ENCODE data around the gene FANCM. TPM values are rescaled to one million over a fixed set of nuclear protein-coding genes. Genes with fewer than 3 reads are reported as not detected.

Gene FANCM
- total and polyA plus RNA-seq, 2 donors (not counting 3 experiments of a cell fraction or from before 2014, with no cell fraction given) = 2.2 to 13.7 TPM

- no peak overlapping the region for H2AFZ ChIP-seq (ENCODE audit: low read depth, low read length)
Measured at GRCh38 chr14:45181806-45182205, 46.1 kb downstream of the FANCM start.

More at GRCh38 chr14:45181806-45182205, 46.1 kb downstream of the FANCM start:
- TF ChIP-seq FOS (IDR thresholded peaks at IDR 0.05; ENCODE audit: borderline replicate concordance, insufficient read depth, low read length) = no peak
- no peak for TF ChIP-seq EZH2 (IDR thresholded peaks at IDR 0.05; ENCODE audit: borderline replicate concordance, low read depth, low read length, severe bottlenecking)
- no peak for TF ChIP-seq JUN (IDR thresholded peaks at IDR 0.05; ENCODE audit: borderline replicate concordance, insufficient read depth, insufficient read length, low read depth)
- no peak for TF ChIP-seq MAX (IDR thresholded peaks at IDR 0.05; ENCODE audit: insufficient read depth, insufficient read length)
- no peak for TF ChIP-seq POLR2AphosphoS5 (IDR thresholded peaks at IDR 0.05; ENCODE audit: insufficient read depth, low read depth, low read length)
- no peak for TF ChIP-seq CTCF (IDR thresholded peaks at IDR 0.05; ENCODE audit: extremely low read depth in 1 of 2, insufficient read depth in 1 of 2, low read depth in 1 of 2, low read length in 2 of 2)
- TF ChIP-seq MYC (IDR thresholded peaks at IDR 0.05; ENCODE audit: low read depth, low read length) = no peak
- no peak for TF ChIP-seq POLR2A (IDR thresholded peaks at IDR 0.05; ENCODE audit: low read depth, low read length)
- no peak for TF ChIP-seq GATA2 (IDR thresholded peaks at IDR 0.05; ENCODE audit: insufficient read depth, insufficient read length, low read depth, low read length)
- FAIRE-seq (no peak), DNase-seq (ENCODE audit: low read depth, low spot score) (peak; percentile 22)
- ChIA-PET POLR2A (interaction anchor here (0.5 kb wide), 1 partner anchor 53 kb away, joined by 3 read pairs; no protein-coding TSS in a partner anchor), CTCF (interaction anchor here (1.0 to 1.3 kb wide), 2 partner anchors 51 to 268 kb away, joined by 3 to 4 read pairs; no protein-coding TSS in a partner anchor)
- H3K9ac ChIP-seq (replicated peaks; ENCODE audit: extremely low read depth, insufficient read depth, low read length) = peak overlapping the region; percentile 71
- no peaks in the 10 kb centered on the region for H4K20me1 ChIP-seq (replicated peaks; ENCODE audit: control insufficient read depth, extremely low read depth, insufficient read depth, low read length)
- no peaks in the 10 kb centered on the region for H3K36me3 ChIP-seq (ENCODE audit: control insufficient read depth in 2 of 2, extremely low read depth in 1 of 2, insufficient read depth in 2 of 2, low read length in 2 of 2)
- H3K27me3 ChIP-seq (ENCODE audit: control insufficient read depth in 2 of 2, insufficient read depth in 2 of 2, low read length in 2 of 2) = no peaks in the 10 kb centered on the region
- H3K9me1 ChIP-seq (replicated peaks; ENCODE audit: control insufficient read depth, extremely low read depth, insufficient read depth, low read length) = no peaks in the 10 kb centered on the region
- H3K4me2 ChIP-seq (ENCODE audit: insufficient read depth, low read length) = peak overlapping the region; percentile 94
- TSS peak; percentile 80 for BruUV-seq (replicated peaks)
- H3K4me3 ChIP-seq (replicated peaks in 1 of 3; ENCODE audit: insufficient read depth in 1 of 3, low read depth in 1 of 3, low read length in 3 of 3) = peak overlapping the region in 1 of 3 experiments; percentile 48
- no peaks in the 10 kb centered on the region for H3K9me3 ChIP-seq (replicated peaks; ENCODE audit: control insufficient read depth, insufficient read depth, low read length)
- peak overlapping the region; percentile 77 for H3K27ac ChIP-seq (ENCODE audit: insufficient read depth, low read depth, low read length)
- no peaks in the 10 kb centered on the region for H3K79me2 ChIP-seq (ENCODE audit: control insufficient read depth, insufficient read depth, low read length)
- H3K4me1 ChIP-seq (ENCODE audit: control insufficient read depth, extremely low read depth, insufficient read depth, low read length) = peaks cover 23% of the 10 kb centered on the region
- dilution Hi-C loops (cut with MboI; ENCODE audit: extremely low pct_ligation_motif_present, low sequenced_read_pairs) (no loop called here), intact Hi-C loops (cut with micrococcal nuclease) (loop anchor here (1.0 to 5.0 kb wide), 2 partner anchors 48 to 70 kb away; partner anchors contain the start of genes FKBP3 and MIS18BP1)
